DMS 273 treated with DMSO at 0.1 percent for 48 hours (cell line): ENCODE results near the gene CREB3.

Source experiments
- DNase-seq: peaks from one replicate; lab custom pipeline; 2025; lab: John Stamatoyannopoulos, UW

CREB3 gene

DNA sequence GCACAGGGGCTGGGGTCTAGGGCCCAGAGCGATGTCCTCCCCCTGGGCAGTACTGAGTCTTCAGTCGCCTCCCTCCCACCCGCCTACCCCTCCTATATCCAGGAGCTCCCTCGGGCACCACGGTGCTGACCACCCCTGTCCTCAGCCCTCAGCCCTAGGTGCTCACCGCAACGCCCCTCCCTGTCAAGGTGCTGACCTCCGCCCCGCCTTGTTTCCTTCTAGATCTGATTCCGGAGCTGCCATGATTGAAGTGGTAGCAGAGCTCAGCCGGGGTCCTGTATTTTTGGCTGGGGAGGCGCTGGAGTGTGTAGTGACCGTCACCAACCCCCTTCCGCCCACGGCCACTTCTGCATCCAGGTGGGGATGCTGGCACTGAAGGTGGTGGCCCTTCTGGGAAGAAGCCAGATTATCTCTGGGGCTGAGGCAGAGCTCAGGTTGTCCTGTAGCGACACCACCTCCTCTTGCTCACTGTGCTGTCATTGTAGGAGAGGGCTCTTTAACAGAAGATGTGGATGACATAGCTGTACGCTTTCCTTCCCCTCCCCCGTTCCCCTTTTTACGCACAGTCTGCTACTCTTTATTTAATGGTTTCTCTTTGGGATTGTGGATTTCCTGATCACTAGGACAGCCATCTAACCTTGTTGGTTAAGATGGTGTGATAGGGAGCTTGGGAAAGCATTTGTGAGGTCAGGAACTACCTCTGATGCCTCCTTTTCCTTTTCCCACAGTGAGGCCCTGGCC is 17.2 kb downstream of the CREB3 start:
- DNase-seq = no peak

DNA sequence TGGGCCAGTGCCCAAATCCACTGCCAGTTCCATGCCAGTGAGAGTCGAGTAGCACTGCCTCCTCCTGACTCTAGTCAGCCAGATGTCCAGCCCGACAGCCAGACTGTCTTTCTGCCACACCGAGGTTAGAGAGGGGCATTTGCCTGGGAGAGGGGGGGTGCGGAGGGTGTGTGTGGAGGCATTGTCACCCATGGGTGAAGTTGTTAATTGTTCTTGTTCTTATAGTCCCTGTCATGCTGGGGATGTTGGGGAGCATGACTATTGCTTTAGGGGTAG is 17.7 kb downstream of the CREB3 start:
- DNase-seq = no peak

DNA sequence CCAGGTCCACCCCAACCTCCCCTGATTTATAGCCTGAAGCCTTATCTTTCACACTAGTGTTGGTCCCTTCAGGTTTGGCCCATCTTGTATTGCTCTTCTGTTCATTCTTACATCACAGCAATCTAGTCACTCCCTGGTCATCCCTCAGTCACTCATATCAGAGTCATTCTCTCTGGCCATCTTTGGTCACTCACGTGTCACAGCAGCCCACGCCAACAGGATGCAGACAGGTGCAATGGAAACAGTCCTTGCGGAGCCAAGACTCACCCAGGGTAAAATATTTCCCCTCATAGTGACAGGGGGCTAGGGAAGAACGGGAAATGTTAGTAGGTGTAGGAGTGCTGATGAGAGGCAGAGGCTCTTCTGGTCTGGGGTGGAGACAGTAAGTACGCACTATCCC is 21.0 kb downstream of the CREB3 start:
- no peak for DNase-seq

DNA sequence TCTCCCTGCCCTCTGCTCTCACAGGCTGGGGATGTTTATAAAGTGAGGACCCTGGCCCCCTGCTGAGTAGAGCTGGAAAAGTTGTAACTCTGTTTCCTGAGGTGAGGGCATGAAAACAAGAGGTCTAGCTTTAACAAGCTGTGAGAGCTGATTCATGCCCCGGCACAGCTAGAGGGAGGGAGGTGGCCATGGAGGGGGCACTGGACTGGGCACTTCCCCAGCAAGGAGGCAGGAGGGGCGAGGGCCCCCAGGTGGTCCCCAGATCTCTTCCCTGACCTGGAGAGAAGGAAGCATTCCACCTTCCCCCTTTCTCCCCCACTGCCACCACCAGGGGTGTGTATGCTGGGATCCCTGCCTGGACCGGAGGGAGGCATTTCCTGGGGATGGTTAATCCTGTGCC is 21.8 kb downstream of the CREB3 start, which contains the start of gene MSMP:
Gene MSMP (minus strand): TSS at position 13 of the 400 bp plus-strand sequence. CDS start 147 bp downstream, outside the sequence.
- DNase-seq = no peak

DNA sequence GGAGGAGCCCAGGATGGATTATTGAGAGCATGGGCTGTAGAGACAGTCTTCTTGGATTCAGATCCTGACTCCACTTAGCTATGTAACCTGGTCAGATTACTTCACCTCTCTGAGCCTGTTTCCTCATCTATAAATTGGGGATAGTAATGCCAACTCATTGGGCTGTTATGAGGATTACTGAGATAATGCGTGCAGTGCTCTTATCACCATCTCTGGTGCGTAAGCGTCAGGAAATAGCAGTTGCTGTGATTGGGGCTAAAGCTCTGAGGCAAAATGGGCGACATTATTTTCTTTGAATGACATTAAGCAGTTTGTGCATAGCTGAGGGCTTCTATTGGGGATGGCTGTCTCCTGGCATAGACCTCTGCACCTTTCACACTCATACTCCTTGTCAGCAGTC is 22.6 kb downstream of the CREB3 start:
- no peak for DNase-seq

DNA sequence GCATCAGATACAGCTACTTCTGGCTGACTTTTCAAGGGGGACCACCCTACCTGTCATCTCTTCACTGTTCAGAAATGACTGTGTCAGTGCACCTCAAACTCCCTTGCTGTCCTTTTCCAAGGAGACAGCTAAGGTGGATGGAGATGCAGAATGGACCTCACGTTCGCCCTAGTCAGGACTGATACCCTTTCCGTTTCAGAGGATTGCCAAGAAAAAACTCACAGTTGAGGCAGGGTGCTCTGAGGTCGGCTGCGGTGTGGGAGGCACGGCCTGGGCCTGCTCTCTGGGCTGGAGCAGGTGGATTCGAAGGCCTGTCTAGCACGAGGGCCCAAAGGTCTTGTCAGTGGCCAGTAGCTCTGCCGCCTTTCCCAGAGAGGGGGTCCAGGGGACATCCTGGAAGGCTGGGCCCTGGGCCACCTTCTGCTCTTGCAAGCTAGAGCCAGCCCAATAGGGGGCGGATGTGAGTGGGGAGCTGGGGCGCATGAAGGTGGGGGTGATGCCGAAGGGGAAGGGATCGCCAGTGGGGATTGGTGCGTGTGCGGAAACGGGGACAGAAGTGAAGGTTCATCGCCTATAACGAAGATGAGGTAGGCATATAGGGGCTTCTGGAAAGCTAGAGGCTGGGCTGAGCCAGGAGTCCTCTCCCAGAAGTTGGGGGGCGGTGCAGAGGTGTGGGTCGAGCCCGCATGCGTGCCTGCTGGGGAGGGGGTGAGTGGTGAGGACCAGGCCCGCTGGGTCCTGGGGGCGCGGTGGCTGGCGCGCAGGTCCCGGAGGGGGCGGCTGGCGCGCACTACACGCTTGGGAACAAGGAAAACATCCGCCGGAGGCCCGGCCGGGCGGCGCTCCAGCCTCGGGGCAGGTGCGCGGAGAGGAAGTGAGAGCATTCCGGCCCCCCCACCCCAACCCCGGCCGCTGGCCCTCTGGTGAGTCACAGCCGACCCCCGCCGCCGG is 24.1 kb downstream of the CREB3 start:
- peak; percentile 11 for DNase-seq

DNA sequence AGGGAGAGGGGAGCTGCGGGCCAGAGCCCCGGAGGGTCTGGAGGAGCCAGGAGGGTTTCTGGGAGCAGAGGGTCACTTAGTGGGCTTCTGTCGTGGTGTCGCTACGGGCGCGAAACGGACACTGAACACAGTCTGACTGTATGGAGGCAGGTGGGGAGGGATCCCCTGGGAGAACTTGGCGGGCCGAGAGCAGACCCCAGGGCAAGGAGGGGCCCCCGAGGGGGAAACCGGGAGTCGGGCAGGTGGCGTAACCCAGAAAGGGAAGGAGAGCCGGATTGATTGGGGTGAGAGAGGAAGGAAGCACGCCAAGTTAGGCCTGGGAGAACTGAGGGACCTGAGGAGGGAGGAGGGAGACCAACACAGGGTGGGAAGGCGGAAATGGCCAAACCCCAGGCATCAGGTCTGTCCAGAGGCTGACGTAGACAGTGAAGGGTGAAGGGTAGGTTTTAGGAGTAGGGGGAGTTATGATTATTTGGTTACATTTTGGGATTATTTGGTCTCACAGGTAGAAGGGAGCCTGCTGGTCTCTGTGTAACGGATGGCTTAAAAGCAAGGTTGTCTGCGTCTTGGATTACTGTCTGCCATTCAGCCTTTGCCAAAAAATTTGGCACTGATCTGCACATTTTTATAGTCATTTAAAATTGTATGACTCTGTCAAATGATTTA is 24.9 kb downstream of the CREB3 start:
- DNase-seq = no peak

DNA sequence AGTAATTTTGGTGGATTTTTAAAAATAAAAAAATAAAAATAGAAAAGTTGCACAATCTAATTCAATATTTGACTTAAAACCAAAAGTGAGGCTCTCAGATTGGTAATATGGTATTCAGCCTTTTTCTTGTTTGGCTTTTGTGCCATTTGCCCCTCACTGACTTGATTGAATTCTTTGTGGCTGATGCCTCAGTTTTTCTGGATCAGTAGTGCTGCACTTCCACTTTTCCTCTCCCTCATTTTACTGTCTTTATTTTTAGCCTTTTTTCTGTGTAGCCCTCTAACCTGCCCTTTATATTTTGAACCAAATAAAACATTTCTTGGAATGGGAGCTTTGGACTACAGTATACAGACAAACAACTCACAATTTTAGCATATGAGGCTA is 25.4 kb downstream of the CREB3 start:
- DNase-seq = no peak

DNA sequence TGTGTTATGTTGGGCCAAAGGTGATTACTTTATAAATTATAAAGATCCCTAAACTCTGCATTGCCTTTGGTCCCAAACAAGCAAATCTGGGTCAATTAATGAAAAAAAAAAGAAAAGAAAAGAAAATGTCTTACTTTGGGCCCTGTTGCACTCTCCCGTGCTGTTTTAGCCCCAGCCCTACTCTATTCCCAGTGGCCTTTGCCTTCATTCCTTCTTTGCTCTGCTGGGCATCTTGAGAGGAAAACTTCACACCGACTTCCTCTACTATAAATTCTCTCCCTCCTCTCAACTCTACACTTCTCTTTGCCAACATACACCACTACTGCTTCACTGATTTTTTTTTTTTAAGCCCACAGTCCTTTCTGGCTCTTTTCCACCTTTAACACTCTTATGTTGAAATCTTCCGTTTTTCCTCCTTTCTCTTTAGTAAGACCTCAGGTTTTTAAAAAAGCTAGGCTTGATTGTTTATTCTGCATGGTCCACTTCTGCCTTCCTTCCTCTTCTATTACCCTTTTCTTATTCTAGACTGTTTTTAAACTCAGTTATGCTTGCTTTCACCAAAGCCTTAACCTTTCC is 26.1 kb downstream of the CREB3 start:
- DNase-seq = no peak

DNA sequence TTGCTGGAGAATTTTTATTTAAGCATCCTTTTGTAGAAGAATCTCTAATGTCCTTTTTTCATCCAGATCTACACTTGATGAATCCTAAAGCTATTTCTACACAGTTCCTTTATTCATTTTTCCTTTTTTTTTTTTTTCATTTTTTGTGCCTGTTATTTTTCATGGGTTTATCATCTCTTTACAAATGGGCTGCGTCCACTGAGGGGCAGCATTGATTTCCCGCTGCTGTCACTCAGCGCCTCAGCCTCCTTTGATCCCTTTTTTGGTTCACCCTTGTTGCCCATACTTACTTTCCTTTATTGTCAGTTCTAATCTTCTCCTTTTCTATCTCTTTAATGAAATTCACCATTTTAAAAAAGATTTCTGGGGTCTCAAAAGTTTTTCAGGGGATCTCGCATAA is 27.3 kb downstream of the CREB3 start:
- DNase-seq = no peak

DNA sequence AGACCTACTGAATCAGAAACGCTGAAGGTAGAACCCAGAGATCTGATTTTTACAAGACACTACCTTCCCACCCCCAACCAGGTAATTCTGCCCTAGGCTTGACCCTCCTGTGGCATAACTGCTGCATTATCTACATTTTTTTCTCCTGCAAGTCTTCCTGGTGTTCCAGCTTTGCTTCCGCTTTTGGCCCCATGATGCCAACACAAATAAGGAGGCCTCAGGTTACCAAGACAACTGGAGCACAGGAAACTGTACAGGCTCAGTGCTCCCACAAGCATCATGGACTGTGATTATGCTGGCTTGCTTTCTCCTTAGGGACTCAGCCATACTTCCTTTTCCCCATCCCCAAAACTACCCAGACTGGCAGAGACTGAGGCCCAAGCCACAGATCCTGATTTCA is 28.2 kb downstream of the CREB3 start:
- DNase-seq = no peak

DNA sequence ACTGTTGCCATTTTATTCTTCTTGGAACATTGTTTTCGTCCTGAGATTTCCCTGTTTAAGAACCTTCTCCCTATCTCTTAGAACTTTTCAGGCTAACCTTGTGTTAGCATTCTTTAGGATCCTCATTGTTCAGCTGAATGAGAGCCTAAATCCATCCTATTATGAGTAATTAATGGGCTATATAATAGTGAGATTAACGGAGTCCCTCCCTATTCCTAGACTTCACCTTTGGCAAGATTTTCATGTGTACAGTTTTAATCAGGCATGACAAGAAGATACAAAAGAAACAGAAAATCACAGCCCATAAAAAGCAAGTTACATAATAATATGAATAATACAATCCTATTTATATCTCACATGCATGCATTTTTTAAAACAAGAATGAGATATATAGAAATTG is 30.7 kb downstream of the CREB3 start:
- DNase-seq = no peak

DNA sequence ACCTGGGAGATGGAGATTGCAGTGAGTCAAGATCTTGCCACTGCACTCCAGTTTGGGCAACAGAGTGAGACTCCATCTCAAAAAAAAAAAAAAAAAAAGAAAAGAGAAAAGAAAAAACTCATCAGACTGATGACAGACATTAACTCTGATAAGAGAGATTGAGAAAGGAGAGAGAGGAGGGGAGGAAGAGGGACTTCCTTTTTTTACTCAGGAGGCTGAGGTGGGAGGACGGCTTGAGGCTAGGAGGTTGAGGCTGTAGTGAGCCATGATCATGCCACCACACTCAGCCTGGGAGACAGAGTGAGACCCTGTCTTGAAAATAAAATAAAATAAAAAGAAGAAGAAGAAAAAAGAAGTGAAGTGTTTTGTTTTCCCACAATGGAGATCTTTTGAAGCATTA is 31.3 kb downstream of the CREB3 start:
- no peak for DNase-seq

DNA sequence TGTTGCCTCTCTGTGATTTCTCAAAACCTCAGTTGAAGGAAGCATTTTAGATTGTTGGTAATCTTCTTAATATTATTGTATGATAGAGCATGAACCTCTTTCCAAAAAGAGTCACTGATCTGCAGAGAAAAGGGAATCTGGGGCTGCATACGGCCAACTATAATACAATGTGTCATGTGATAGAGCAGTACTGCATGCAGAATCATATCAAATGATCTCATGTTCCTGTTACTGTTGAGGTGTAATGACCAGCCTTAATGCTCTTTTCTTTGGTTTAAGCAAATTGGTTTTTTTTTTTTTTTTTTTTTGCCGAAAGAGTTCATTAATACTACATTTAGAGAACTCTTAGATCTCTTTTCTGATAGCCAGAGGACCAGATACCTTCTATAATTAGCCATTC is 34.5 kb downstream of the CREB3 start:
- no peak for DNase-seq

DNA sequence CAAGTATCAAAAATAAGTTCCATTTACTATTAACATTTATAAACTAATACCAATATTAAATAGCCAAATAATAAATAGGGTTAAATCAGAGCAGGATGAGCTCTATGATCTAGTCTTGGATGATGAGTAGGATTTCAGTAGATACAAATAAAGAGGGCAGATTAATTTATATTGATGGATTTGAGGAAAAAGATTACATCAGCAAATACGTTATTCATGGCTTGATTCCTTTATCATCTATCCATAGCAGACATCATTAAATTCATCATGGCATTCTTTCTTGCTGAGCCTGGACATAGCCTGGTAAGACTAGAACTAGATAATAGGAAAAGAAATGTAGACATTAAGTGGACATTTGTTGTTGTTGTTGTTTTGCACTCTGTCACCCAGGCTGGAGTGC is 35.0 kb downstream of the CREB3 start:
- DNase-seq = no peak

DNA sequence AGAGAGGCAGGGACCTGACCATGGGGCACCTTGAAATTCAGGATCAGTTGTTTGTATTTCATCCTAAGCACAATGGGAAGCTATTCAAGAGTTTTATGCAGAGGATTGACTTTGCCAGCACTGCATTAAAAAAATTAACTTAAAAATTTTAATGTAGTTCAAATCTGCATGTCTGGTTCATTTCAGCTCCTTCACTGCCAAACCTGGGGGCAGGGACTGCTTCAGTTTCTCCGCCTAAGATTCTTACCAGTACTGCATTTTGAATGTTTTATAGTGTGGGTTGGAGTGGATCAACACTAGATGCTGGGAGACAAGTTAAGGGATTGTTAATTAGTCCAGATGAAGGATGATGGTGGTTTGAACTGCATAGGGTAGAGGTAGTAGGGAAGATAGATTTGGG is 37.3 kb downstream of the CREB3 start:
- DNase-seq = no peak

DNA sequence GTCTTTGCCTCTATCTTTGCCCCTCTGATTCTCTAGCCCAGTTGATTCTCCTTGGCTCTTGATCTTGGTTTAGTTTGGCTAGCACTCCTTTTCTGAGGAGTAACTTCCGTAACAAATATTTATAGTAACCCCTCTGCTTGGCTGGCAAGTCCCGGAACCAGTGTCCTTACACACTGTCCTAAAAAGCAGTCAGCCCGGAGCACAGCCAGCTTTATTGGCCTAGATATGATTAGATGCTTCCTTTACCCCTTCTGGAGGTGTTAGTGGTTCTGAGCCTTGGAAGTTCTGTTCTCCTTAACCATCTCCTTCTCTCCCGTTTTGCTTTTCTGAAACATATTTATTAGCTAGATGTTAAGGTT is 38.6 kb downstream of the CREB3 start:
- no peak for DNase-seq

DNA sequence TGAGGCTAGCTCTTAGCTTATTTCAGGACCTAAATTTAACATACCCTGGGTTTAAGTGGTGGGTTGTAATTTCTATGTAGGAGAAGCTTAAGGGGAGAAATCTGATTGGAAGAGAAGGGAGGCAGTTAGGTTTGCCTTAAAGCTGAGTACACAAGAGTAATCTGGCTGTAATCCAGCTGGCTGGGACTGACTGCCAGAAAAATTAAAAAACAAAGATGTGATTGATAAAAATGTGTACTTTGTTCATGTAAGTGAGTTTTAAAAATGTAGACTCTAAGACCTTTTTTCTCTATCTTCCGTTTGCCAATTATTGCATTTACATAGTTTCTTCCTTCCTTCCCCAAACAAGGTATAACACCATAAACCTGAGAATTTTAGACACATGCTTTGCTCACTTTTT is 39.1 kb downstream of the CREB3 start:
- no peak for DNase-seq

DNA sequence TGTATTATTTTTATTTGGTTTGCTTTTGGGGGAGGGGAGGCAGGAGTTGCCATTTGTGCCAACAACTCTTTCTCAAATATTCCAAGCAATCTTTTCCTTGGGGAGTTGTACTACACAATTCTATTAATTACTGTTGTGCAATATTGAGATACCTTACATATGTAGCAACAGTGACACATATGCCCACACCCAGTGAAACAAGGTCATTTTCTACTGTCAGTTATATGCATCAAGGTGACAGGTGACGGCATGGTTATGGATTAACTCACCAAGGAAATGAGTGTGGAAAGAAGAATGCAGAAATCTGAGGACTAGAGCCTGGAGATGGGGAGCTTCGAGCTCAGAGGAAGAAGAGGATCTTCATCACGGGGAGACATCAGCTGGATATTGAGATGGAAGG is 39.5 kb downstream of the CREB3 start:
- no peak for DNase-seq

DNA sequence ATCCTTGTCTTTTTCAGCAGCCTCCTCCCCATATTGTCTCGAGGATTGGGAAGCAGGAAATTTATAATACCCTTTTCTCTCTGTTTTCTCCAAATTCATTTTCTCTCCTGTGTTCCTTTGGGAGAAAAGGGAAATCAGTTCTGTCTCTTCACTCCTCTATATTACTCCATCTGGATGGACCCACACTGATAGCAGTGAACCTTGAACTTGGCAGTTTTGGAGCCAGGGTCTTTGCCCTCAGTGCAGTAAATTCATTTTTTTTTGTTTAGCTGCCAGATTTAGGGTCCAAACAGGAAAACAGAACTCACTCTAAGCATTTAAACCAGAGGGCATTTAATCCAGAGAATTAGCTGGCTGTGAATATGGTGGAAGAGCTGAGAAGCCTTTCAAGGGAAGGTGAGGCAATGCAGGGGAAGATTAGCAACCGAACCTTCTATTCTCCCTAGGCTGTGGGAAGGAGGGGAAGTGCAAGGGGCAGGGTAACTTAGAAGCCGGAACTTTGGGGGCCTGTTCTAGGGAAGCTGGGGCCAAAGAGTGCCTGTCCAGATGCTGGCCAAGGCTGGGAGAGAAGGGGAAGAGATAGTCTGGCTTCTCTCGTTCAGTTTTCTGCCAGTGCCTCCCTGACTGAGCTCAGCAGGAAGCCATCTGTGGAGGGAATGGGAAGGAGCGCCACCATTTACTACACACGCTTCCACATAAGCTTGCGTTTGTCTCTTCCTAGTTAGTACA is 42.6 kb downstream of the CREB3 start:
- DNase-seq = peak; percentile 43

DNA sequence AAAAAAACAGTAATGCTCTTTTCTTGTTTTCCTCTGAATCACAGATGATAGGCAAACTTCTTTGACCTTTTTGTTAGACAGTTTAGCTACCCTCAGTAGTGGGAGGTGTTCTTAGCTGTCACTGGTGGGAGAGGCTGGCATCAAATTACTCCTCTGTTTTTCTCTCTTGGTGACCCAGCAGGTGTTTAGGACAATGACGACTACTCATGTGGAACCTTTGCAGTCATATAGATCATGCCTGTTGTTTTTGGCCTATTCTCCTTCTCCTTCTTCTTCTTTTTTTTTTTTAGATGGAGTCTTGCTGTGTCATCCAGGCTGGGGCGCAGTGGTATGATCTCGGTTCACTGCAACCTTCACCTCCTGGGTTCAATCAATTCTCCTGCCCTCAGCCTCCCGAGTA is 43.6 kb downstream of the CREB3 start:
- DNase-seq = no peak

DNA sequence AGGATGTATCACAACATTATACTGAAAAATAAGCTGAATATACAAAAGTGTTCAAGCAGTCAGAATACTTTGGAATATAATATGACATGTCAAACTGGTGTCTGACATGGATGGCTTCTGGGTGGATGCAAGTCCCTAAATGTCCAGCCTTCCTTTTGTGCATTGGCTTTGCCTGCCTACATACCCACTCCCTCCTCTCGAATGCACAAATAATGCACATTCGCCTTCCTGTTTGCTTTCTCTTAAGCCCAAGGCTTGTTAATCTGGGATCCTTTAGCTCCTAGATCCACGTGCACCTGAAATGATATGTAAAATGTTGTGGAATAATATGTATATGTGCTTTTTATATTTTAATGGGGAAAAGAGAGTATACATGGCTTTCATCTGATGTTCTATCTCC is 46.0 kb downstream of the CREB3 start:
- DNase-seq = no peak
